K562 (cell line): ENCODE measurements around the gene TPO. TPM values are rescaled to one million over a fixed set of nuclear protein-coding genes. Genes with fewer than 3 reads are reported as not detected.

Experiments used
- ATAC-seq: fragments of 200-7000 bp; cut with Tn5 transposase; 3 replicates; pipeline ENCODE4 v1.9.1; 2020; ENCODE audit warnings: moderate library complexity
- BruUV-seq: library from RNA; stranded (reverse); fragments of 400-500 nt; replicated peaks from 2 replicates; lab custom pipeline; 2021; lab: Mats Ljungman, UMichigan
- CTCF ChIA-PET: fragments of 300-600 bp; formaldehyde crosslinking; extraction: SDS; loops from one replicate; lab custom pipeline; 2021; ENCODE audit warnings: low intra/inter-chr PET ratio; lab: Yijun Ruan, JAX
- POLR2A ChIA-PET: fragments of 300-600, 350-650 bp; sonication (Branson Sonifier 250); formaldehyde crosslinking; extraction: SDS; loops from one replicate; lab custom pipeline; 2021; ENCODE audit warnings: antibody characterized with exemption, inconsistent platforms; lab: Yijun Ruan, JAX
- DNase-seq, 4 experiments: peaks; one replicate each; pipeline versions ENCODE4 v3.0.0 to v3.0.0-alpha.2; 2011 to 2018; ENCODE audit warnings: low spot score in 3 of 4, mixed read lengths in 3 of 4; ENCODE audit errors: extremely low read depth in 1 of 4
- FAIRE-seq: peaks from 2 replicates; lab custom pipeline; 2011; peaks lifted over from hg19 to GRCh38; lab: Jason Lieb, UNC
- H2AFZ ChIP-seq: 2 replicates; pipeline ENCODE4 v1.6.0; 2011; ENCODE audit warnings: low read depth, low read length, control low read depth, inconsistent platforms
- H3K27ac ChIP-seq: fragments of 200-600 bp; 3 replicates; pipeline ENCODE4 v1.8.0; 2011; ENCODE audit warnings: low read depth, mild to moderate bottlenecking, control low read depth, inconsistent platforms, low read length, moderate library complexity, mixed read lengths; ENCODE audit errors: extremely low read depth
- H3K27me3 ChIP-seq, 2 experiments: fragments of 300-600 bp in 1 of 2; 2 replicates in 1 of 2; 3 replicates in 1 of 2; pipeline versions ENCODE4 v1.6.0 to v1.8.0; 2011; ENCODE audit warnings: inconsistent platforms in 2 of 2, low read length in 2 of 2, mild to moderate bottlenecking in 1 of 2, mixed read lengths in 1 of 2, moderate library complexity in 1 of 2; ENCODE audit not compliant: control insufficient read depth in 2 of 2, insufficient read depth in 2 of 2
- H3K36me3 ChIP-seq: fragments of 300-600 bp; 3 replicates; pipeline ENCODE4 v1.8.0; 2011; ENCODE audit warnings: mild to moderate bottlenecking, low read length, inconsistent platforms; ENCODE audit not compliant: control insufficient read depth, insufficient read depth
- H3K4me1 ChIP-seq, 2 experiments: fragments of 200-600 bp in 1 of 2; replicated peaks in 1 of 2; 2 replicates in 1 of 2; 3 replicates in 1 of 2; pipeline versions ENCODE4 v1.5.1 to v1.8.0; 2011; ENCODE audit warnings: inconsistent platforms in 2 of 2, low read length in 2 of 2, mild to moderate bottlenecking in 1 of 2, mixed read lengths in 1 of 2, moderate library complexity in 1 of 2; ENCODE audit not compliant: control insufficient read depth in 2 of 2, insufficient read depth in 2 of 2
- H3K4me2 ChIP-seq: 2 replicates; pipeline ENCODE4 v1.6.1; 2011; ENCODE audit warnings: low read length, control low read depth, inconsistent platforms, mixed read lengths; ENCODE audit not compliant: insufficient read depth
- H3K4me3 ChIP-seq: fragments of 200-600 bp; sonication (generic), shearing (Covaris generic); 2 replicates; pipeline ENCODE4 v1.5.1; 2016; ENCODE audit warnings: control low read depth, inconsistent platforms
- H3K79me2 ChIP-seq: fragments of 200-600 bp; 3 replicates; pipeline ENCODE4 v1.8.0; 2011; ENCODE audit warnings: low read length, inconsistent platforms; ENCODE audit not compliant: control insufficient read depth, insufficient read depth
- H3K9ac ChIP-seq, 2 experiments: 2 replicates each; pipeline versions ENCODE4 v1.6.0 to v1.6.1; 2011; ENCODE audit warnings: low read depth in 2 of 2, low read length in 2 of 2, control low read depth in 1 of 2, inconsistent platforms in 1 of 2, mild to moderate bottlenecking in 1 of 2, mixed read lengths in 1 of 2; ENCODE audit not compliant: insufficient read depth in 1 of 2
- H3K9me1 ChIP-seq: one replicate; pipeline ENCODE4 v1.6.0; 2011; ENCODE audit warnings: inconsistent platforms, mild to moderate bottlenecking, low read length, moderate library complexity; ENCODE audit not compliant: control insufficient read depth, insufficient read depth
- H3K9me3 ChIP-seq: replicated peaks from 2 replicates; pipeline ENCODE4 v1.5.1; 2011; ENCODE audit warnings: low read depth, low read length, inconsistent platforms; ENCODE audit not compliant: control insufficient read depth, insufficient read depth
- H4K20me1 ChIP-seq: replicated peaks from 2 replicates; pipeline ENCODE4 v1.6.1; 2011; ENCODE audit warnings: low read length, inconsistent platforms, mixed read lengths; ENCODE audit not compliant: control insufficient read depth, insufficient read depth
- ATF7 ChIP-seq: fragments of 450-650 bp; IDR thresholded peaks from 2 replicates; pipeline ENCODE4 v1.7.1; 2014; ENCODE audit warnings: mild to moderate bottlenecking, moderate library complexity
- GABPB1 ChIP-seq: sonication (generic); formaldehyde crosslinking; IDR thresholded peaks from 2 replicates; pipeline ENCODE4 v1.8.0; 2022; ENCODE audit warnings: mild to moderate bottlenecking, missing genetic modification reagents
- MECOM ChIP-seq: fragments of 250-450 bp; sonication (Bioruptor Pico); IDR thresholded peaks from 2 replicates; pipeline ENCODE4 v1.8.0; 2022; ENCODE audit warnings: inconsistent platforms
- ZNF121 ChIP-seq: sonication (generic); formaldehyde crosslinking; conservative IDR thresholded peaks from 2 replicates; pipeline ENCODE4 v1.8.0; 2022; ENCODE audit warnings: missing genetic modification reagents
- WGBS: fragments of 100-300 bp; shearing (Covaris generic); methylation state at CpG from one replicate; pipeline ENCODE4 v1.1.6; 2016; ENCODE audit warnings: low coverage, mixed read lengths; ENCODE audit not compliant: insufficient coverage; ENCODE audit errors: missing lambda C conversion rate; 5-methylcytosine and 5-hydroxymethylcytosine counted together
- in situ Hi-C: fragments of 300-500 bp; cut with MboI; formaldehyde crosslinking; loops from 4 replicates; pipeline ENCODE4 v1.15.0; 2018; ENCODE audit warnings: inconsistent platforms, mixed read lengths
- intact Hi-C: fragments of 100-400 bp; cut with micrococcal nuclease; formaldehyde crosslinking; loops from 2 replicates; pipeline ENCODE4 v1.14.2; 2022
- polyA plus RNA-seq, 8 experiments: library from polyadenylated mRNA; depleted of rRNA in 4 of 8; stranded (reverse) in 5 of 8; unstranded in 3 of 8; fragments of >200 nt; fragmentation: Nextera tagmentation in 2 of 8; fragmentation: Illumina TruSeq in 1 of 8; extraction: Ambion mirVana in 2 of 8; extraction: Trizol in 1 of 8; gene quantifications; 2 replicates each; pipeline versions ENCODE4 v1.2.1 to v1.2.3, GENCODE V29; 2011 to 2014; ENCODE audit warnings: inconsistent platforms in 1 of 8, missing spikeins in 1 of 8
- total RNA-seq, 7 experiments: library from RNA; depleted of rRNA in 6 of 7; stranded (reverse); fragments of >200 nt in 6 of 7; fragmentation: Illumina TruSeq in 2 of 7; extraction: Trizol in 2 of 7; gene quantifications; 2 replicates each; pipeline versions ENCODE4 v1.2.1 to v1.2.3, GENCODE V29; 2011 to 2021; ENCODE audit warnings: low replicate concordance in 1 of 7
- TF ChIP-seq, protein P1 (sequence below): fragments of 250-450 bp; sonication (Bioruptor Pico); IDR thresholded peaks from 2 replicates; pipeline ENCODE4 v1.4.0; 2020
- TF ChIP-seq, protein P2 (sequence below): fragments of 450-650 bp; IDR thresholded peaks from 2 replicates; pipeline ENCODE4 v1.6.1; 2017; ENCODE audit warnings: antibody characterized with exemption, mild to moderate bottlenecking
- TF ChIP-seq, protein P3 (sequence below): sonication (generic); formaldehyde crosslinking; IDR thresholded peaks from 2 replicates; pipeline ENCODE4 v1.8.0; 2022; ENCODE audit warnings: mild to moderate bottlenecking, missing genetic modification reagents

TPO gene
- total and polyA plus RNA-seq, 9 of the 15 experiments (the other 6 are each of a cell fraction or from before 2014, with no cell fraction given), result not detected

DNA sequence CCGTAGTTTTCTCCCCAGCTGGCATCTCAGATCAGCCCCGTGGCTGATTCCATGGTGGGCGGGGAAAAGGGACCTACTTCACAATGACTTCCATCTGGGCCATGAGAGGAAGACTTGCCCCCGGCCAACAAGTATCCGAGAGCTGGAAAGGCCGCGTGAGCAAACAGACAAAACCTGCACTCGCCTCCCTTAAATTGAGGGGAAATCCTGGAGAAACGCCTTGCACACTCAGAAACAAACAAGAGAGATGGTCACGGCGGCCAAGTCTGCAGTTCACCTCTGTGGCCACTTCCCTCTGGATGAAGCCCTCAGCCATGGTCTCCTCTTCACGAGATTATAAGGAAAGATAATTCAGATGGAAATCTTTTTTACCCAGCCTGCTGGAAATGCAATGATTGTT lies 39.4 kb upstream of the TPO start:
- H3K79me2 ChIP-seq, result no peaks in the 10 kb centered on the region
- H4K20me1 ChIP-seq, result no peaks in the 10 kb centered on the region
- TF ChIP-seq MECOM (CRISPR knock-in tag), result no peak
- TF ChIP-seq, protein P1, sequence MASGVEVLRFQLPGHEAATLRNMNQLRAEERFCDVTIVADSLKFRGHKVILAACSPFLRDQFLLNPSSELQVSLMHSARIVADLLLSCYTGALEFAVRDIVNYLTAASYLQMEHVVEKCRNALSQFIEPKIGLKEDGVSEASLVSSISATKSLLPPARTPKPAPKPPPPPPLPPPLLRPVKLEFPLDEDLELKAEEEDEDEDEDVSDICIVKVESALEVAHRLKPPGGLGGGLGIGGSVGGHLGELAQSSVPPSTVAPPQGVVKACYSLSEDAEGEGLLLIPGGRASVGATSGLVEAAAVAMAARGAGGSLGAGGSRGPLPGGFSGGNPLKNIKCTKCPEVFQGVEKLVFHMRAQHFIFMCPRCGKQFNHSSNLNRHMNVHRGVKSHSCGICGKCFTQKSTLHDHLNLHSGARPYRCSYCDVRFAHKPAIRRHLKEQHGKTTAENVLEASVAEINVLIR (CRISPR knock-in tag), result no peak
- no peak for TF ChIP-seq ZNF121
- TF ChIP-seq ATF7, result no peak
- TF ChIP-seq, protein P2, sequence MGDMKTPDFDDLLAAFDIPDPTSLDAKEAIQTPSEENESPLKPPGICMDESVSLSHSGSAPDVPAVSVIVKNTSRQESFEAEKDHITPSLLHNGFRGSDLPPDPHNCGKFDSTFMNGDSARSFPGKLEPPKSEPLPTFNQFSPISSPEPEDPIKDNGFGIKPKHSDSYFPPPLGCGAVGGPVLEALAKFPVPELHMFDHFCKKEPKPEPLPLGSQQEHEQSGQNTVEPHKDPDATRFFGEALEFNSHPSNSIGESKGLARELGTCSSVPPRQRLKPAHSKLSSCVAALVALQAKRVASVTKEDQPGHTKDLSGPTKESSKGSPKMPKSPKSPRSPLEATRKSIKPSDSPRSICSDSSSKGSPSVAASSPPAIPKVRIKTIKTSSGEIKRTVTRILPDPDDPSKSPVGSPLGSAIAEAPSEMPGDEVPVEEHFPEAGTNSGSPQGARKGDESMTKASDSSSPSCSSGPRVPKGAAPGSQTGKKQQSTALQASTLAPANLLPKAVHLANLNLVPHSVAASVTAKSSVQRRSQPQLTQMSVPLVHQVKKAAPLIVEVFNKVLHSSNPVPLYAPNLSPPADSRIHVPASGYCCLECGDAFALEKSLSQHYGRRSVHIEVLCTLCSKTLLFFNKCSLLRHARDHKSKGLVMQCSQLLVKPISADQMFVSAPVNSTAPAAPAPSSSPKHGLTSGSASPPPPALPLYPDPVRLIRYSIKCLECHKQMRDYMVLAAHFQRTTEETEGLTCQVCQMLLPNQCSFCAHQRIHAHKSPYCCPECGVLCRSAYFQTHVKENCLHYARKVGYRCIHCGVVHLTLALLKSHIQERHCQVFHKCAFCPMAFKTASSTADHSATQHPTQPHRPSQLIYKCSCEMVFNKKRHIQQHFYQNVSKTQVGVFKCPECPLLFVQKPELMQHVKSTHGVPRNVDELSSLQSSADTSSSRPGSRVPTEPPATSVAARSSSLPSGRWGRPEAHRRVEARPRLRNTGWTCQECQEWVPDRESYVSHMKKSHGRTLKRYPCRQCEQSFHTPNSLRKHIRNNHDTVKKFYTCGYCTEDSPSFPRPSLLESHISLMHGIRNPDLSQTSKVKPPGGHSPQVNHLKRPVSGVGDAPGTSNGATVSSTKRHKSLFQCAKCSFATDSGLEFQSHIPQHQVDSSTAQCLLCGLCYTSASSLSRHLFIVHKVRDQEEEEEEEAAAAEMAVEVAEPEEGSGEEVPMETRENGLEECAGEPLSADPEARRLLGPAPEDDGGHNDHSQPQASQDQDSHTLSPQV, result no peak
- TF ChIP-seq, protein P3, sequence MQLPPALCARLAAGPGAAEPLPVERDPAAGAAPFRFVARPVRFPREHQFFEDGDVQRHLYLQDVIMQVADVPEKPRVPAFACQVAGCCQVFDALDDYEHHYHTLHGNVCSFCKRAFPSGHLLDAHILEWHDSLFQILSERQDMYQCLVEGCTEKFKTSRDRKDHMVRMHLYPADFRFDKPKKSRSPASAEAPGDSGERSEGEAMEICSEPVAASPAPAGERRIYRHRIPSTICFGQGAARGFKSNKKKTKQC (CRISPR knock-in tag), result no peak
- TF ChIP-seq GABPB1 (CRISPR knock-in tag), result no peak
- CTCF ChIA-PET, result no interaction called here
- WGBS, result 0% methylated on average over 12 of the region's 12 CpGs
- POLR2A ChIA-PET, result interaction anchor here (0.7 kb wide), 1 partner anchor 177 kb away, joined by 3 read pairs; no protein-coding TSS in a partner anchor
- no peak overlapping the region for H3K4me2 ChIP-seq
- H3K4me3 ChIP-seq, result no peak overlapping the region
- H3K9me3 ChIP-seq, result no peaks in the 10 kb centered on the region
- no peak for ATAC-seq
- no peak overlapping the region for H2AFZ ChIP-seq
- FAIRE-seq, result no peak
- H3K27me3 ChIP-seq, result peaks cover 8 to 36% of the 10 kb centered on the region in 2 experiments; a peak in 4 of 5 replicates
- no TSS peak for BruUV-seq
- H3K36me3 ChIP-seq, result no peaks in the 10 kb centered on the region
- in situ Hi-C loops (no loop called here), intact Hi-C loops (no loop called here)
- no peak for DNase-seq
- H3K4me1 ChIP-seq, result no peaks in the 10 kb centered on the region
- H3K27ac ChIP-seq, result no peak overlapping the region
- H3K9me1 ChIP-seq, result no peaks in the 10 kb centered on the region
- no peak overlapping the region for H3K9ac ChIP-seq
